HEK293 (cell line): ENCODE measurements around the gene FILIP1L.

Experiments
- BCL11A ChIP-seq: fragments of 450-650 bp; formaldehyde crosslinking; IDR thresholded peaks from 2 replicates; pipeline ENCODE4 v1.5.1; 2016; ENCODE audit warnings: low read depth, missing biosample characterization, missing genetic modification characterization
- FEZF1 ChIP-seq: fragments of 450-650 bp; formaldehyde crosslinking; IDR thresholded peaks from 2 replicates; pipeline ENCODE4 v1.5.1; 2016; ENCODE audit warnings: missing biosample characterization, missing genetic modification characterization
- IKZF3 ChIP-seq: fragments of 450-650 bp; IDR thresholded peaks from 2 replicates; pipeline ENCODE4 v1.5.0; 2018; ENCODE audit warnings: missing biosample characterization, mild to moderate bottlenecking, missing genetic modification characterization, moderate library complexity
- KLF8 ChIP-seq: fragments of 450-650 bp; formaldehyde crosslinking; IDR thresholded peaks from 2 replicates; pipeline ENCODE4 v1.5.1; 2016; ENCODE audit warnings: missing biosample characterization, missing genetic modification characterization
- MYNN ChIP-seq: fragments of 450-650 bp; formaldehyde crosslinking; IDR thresholded peaks from 2 replicates; pipeline ENCODE4 v1.5.1; 2016; ENCODE audit warnings: missing biosample characterization, missing genetic modification characterization, borderline replicate concordance
- SP2 ChIP-seq: fragments of 450-650 bp; formaldehyde crosslinking; IDR thresholded peaks from 2 replicates; pipeline ENCODE4 v1.5.1; 2016; ENCODE audit warnings: missing biosample characterization, missing genetic modification characterization
- SP7 ChIP-seq: fragments of 450-650 bp; formaldehyde crosslinking; IDR thresholded peaks from 2 replicates; pipeline ENCODE4 v1.5.1; 2016; ENCODE audit warnings: missing biosample characterization, missing genetic modification characterization
- ZEB2 ChIP-seq: fragments of 450-650 bp; formaldehyde crosslinking; IDR thresholded peaks from 2 replicates; pipeline ENCODE4 v1.5.1; 2016; ENCODE audit warnings: missing biosample characterization, missing genetic modification characterization
- ZFHX2 ChIP-seq: fragments of 450-650 bp; formaldehyde crosslinking; conservative IDR thresholded peaks from 2 replicates; pipeline ENCODE4 v1.5.1; 2016; ENCODE audit warnings: missing biosample characterization, missing genetic modification characterization
- ZFP3 ChIP-seq: fragments of 450-650 bp; formaldehyde crosslinking; IDR thresholded peaks from 2 replicates; pipeline ENCODE4 v1.5.1; 2016; ENCODE audit warnings: low read depth, missing biosample characterization, missing genetic modification characterization
- ZNF114 ChIP-seq: fragments of 450-650 bp; formaldehyde crosslinking; IDR thresholded peaks from 2 replicates; pipeline ENCODE4 v1.5.0; 2017; ENCODE audit warnings: missing biosample characterization, missing genetic modification characterization
- ZNF174 ChIP-seq: fragments of 450-650 bp; formaldehyde crosslinking; IDR thresholded peaks from 2 replicates; pipeline ENCODE4 v1.5.0; 2017; ENCODE audit warnings: missing biosample characterization, mild to moderate bottlenecking, missing genetic modification characterization
- ZNF19 ChIP-seq: fragments of 450-650 bp; formaldehyde crosslinking; IDR thresholded peaks from 2 replicates; pipeline ENCODE4; 2016; ENCODE audit warnings: missing biosample characterization, missing genetic modification characterization, low read depth
- ZNF2 ChIP-seq: fragments of 450-650 bp; formaldehyde crosslinking; IDR thresholded peaks from 2 replicates; pipeline ENCODE4 v1.5.1; 2016; ENCODE audit warnings: missing biosample characterization, missing genetic modification characterization
- ZNF211 ChIP-seq: fragments of 450-650 bp; formaldehyde crosslinking; IDR thresholded peaks from 2 replicates; pipeline ENCODE4 v1.5.1; 2016; ENCODE audit warnings: low read depth, missing biosample characterization, missing genetic modification characterization
- ZNF341 ChIP-seq: fragments of 450-650 bp; formaldehyde crosslinking; IDR thresholded peaks from 2 replicates; pipeline ENCODE4; 2016; ENCODE audit warnings: low read depth, missing biosample characterization, missing genetic modification characterization
- ZNF350 ChIP-seq: fragments of 450-650 bp; formaldehyde crosslinking; IDR thresholded peaks from 2 replicates; pipeline ENCODE4 v1.5.0; 2017; ENCODE audit warnings: missing biosample characterization, mild to moderate bottlenecking, missing genetic modification characterization
- ZNF394 ChIP-seq: fragments of 450-650 bp; formaldehyde crosslinking; IDR thresholded peaks from 2 replicates; pipeline ENCODE4 v1.5.1; 2016; ENCODE audit warnings: missing biosample characterization, missing genetic modification characterization, mild to moderate bottlenecking, moderate library complexity, borderline replicate concordance
- ZNF571 ChIP-seq: fragments of 450-650 bp; formaldehyde crosslinking; IDR thresholded peaks from 2 replicates; pipeline ENCODE4 v1.5.0; 2017; ENCODE audit warnings: missing biosample characterization, missing genetic modification characterization
- ZNF621 ChIP-seq: fragments of 450-650 bp; formaldehyde crosslinking; IDR thresholded peaks from 2 replicates; pipeline ENCODE4 v1.5.1; 2017; ENCODE audit warnings: missing biosample characterization, missing genetic modification characterization
- ZNF626 ChIP-seq: fragments of 450-650 bp; sonication (Bioruptor Pico); formaldehyde crosslinking; IDR thresholded peaks from 2 replicates; pipeline ENCODE4 v1.5.1; 2018; ENCODE audit warnings: missing biosample characterization, missing genetic modification characterization, inconsistent platforms
- ZNF830 ChIP-seq: fragments of 450-650 bp; IDR thresholded peaks from 2 replicates; pipeline ENCODE4 v1.5.0; 2018; ENCODE audit warnings: missing biosample characterization, missing genetic modification characterization, low read depth, mild to moderate bottlenecking, moderate library complexity
- ZSCAN16 ChIP-seq: fragments of 450-650 bp; formaldehyde crosslinking; IDR thresholded peaks from 2 replicates; pipeline ENCODE4 v1.5.1; 2016; ENCODE audit warnings: missing biosample characterization, missing genetic modification characterization
- TF ChIP-seq, protein P1 (sequence below): fragments of 450-650 bp; formaldehyde crosslinking; IDR thresholded peaks from 2 replicates; pipeline ENCODE4 v1.5.1; 2016; ENCODE audit warnings: missing biosample characterization, missing genetic modification characterization, borderline replicate concordance
- TF ChIP-seq, protein P2 (sequence below): fragments of 450-650 bp; formaldehyde crosslinking; IDR thresholded peaks from 2 replicates; pipeline ENCODE4 v1.5.1; 2016; ENCODE audit warnings: missing biosample characterization, missing genetic modification characterization
- TF ChIP-seq, protein P3 (sequence below): fragments of 450-650 bp; formaldehyde crosslinking; IDR thresholded peaks from 2 replicates; pipeline ENCODE4 v1.5.1; 2016; ENCODE audit warnings: missing biosample characterization, missing genetic modification characterization
- TF ChIP-seq, protein P4 (sequence below): fragments of 450-650 bp; formaldehyde crosslinking; IDR thresholded peaks from 2 replicates; pipeline ENCODE4 v1.5.1; 2016; ENCODE audit warnings: missing biosample characterization, missing genetic modification characterization

The FILIP1L gene

DNA sequence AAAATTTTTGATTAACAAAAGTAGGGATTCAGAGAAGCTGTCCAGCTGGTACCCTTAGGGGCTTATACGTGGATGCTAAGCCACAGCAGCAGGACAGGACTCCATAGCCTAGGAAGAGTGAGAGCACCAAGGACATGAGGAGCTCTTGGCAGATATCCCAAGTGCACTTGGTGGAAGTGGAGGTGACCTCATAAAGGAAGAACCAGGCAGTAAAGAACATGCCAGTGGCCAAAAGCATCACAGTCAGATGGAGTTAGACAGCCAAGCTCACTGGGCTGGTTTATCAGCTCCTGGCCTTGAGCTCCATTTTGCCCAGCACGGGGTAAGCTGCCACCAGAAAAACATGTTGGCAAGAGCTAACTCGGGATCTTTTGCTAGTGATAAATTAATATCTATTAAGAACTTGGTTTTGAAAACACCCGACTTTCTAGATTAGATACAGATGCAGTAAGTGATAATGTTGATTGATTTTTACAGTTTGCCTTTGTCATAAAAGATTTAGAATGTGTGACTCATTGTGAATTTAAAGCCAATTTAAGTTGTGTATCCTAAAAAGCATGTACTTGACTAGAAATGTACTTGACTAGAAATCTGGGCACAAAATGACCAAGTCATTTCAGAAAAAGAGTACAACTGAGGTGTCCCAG is 188.6 kb downstream of the FILIP1L start (continued):
- 0 out of 2 replicates have a peak, but pooled peaks have one; percentile 24 for TF ChIP-seq BCL11A (tag by site-specific recombination)
- TF ChIP-seq ZNF626, result no peak
- peak; percentile 41; the same call in 1 of the 2 replicates for TF ChIP-seq ZNF394 (tag by site-specific recombination)
- peak; percentile 44 for TF ChIP-seq FEZF1 (tag by site-specific recombination)
- 0 out of 2 replicates have a peak, but pooled peaks have one; percentile 16 for TF ChIP-seq ZNF2 (tag by site-specific recombination)
- no peak for TF ChIP-seq ZNF211 (tag by site-specific recombination)
- TF ChIP-seq ZNF174 (tag by site-specific recombination), result no peak
- TF ChIP-seq ZFP3 (tag by site-specific recombination), result no peak
- TF ChIP-seq IKZF3 (tag by site-specific recombination), result peak; percentile 56; the same call in 1 of the 2 replicates
- TF ChIP-seq, protein P1, sequence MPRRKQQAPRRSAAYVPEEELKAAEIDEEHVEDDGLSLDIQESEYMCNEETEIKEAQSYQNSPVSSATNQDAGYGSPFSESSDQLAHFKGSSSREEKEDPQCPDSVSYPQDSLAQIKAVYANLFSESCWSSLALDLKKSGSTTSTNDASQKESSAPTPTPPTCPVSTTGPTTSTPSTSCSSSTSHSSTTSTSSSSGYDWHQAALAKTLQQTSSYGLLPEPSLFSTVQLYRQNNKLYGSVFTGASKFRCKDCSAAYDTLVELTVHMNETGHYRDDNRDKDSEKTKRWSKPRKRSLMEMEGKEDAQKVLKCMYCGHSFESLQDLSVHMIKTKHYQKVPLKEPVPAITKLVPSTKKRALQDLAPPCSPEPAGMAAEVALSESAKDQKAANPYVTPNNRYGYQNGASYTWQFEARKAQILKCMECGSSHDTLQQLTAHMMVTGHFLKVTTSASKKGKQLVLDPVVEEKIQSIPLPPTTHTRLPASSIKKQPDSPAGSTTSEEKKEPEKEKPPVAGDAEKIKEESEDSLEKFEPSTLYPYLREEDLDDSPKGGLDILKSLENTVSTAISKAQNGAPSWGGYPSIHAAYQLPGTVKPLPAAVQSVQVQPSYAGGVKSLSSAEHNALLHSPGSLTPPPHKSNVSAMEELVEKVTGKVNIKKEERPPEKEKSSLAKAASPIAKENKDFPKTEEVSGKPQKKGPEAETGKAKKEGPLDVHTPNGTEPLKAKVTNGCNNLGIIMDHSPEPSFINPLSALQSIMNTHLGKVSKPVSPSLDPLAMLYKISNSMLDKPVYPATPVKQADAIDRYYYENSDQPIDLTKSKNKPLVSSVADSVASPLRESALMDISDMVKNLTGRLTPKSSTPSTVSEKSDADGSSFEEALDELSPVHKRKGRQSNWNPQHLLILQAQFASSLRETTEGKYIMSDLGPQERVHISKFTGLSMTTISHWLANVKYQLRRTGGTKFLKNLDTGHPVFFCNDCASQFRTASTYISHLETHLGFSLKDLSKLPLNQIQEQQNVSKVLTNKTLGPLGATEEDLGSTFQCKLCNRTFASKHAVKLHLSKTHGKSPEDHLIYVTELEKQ (tag by site-specific recombination), result peak; percentile 34; the same call in 1 of the 2 replicates
- no peak for TF ChIP-seq MYNN (tag by site-specific recombination)
- TF ChIP-seq, protein P2, sequence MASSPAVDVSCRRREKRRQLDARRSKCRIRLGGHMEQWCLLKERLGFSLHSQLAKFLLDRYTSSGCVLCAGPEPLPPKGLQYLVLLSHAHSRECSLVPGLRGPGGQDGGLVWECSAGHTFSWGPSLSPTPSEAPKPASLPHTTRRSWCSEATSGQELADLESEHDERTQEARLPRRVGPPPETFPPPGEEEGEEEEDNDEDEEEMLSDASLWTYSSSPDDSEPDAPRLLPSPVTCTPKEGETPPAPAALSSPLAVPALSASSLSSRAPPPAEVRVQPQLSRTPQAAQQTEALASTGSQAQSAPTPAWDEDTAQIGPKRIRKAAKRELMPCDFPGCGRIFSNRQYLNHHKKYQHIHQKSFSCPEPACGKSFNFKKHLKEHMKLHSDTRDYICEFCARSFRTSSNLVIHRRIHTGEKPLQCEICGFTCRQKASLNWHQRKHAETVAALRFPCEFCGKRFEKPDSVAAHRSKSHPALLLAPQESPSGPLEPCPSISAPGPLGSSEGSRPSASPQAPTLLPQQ (tag by site-specific recombination), result peak; percentile 22; the same call in 1 of the 2 replicates
- no peak for TF ChIP-seq SP2 (tag by site-specific recombination)
- TF ChIP-seq SP7 (tag by site-specific recombination), result peak; percentile 19; the same call in 1 of the 2 replicates
- no peak for TF ChIP-seq ZNF341 (tag by site-specific recombination)
- peak; percentile 29; the same call in 1 of the 2 replicates for TF ChIP-seq KLF8 (tag by site-specific recombination)
- TF ChIP-seq, protein P3, sequence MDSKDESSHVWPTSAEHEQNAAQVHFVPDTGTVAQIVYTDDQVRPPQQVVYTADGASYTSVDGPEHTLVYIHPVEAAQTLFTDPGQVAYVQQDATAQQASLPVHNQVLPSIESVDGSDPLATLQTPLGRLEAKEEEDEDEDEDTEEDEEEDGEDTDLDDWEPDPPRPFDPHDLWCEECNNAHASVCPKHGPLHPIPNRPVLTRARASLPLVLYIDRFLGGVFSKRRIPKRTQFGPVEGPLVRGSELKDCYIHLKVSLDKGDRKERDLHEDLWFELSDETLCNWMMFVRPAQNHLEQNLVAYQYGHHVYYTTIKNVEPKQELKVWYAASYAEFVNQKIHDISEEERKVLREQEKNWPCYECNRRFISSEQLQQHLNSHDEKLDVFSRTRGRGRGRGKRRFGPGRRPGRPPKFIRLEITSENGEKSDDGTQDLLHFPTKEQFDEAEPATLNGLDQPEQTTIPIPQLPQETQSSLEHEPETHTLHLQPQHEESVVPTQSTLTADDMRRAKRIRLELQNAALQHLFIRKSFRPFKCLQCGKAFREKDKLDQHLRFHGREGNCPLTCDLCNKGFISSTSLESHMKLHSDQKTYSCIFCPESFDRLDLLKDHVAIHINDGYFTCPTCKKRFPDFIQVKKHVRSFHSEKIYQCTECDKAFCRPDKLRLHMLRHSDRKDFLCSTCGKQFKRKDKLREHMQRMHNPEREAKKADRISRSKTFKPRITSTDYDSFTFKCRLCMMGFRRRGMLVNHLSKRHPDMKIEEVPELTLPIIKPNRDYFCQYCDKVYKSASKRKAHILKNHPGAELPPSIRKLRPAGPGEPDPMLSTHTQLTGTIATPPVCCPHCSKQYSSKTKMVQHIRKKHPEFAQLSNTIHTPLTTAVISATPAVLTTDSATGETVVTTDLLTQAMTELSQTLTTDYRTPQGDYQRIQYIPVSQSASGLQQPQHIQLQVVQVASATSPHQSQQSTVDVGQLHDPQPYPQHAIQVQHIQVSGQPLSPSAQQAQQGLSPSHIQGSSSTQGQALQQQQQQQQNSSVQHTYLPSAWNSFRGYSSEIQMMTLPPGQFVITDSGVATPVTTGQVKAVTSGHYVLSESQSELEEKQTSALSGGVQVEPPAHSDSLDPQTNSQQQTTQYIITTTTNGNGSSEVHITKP (tag by site-specific recombination), result peak; percentile 71; the same call in 1 of the 2 replicates
- TF ChIP-seq, protein P4, sequence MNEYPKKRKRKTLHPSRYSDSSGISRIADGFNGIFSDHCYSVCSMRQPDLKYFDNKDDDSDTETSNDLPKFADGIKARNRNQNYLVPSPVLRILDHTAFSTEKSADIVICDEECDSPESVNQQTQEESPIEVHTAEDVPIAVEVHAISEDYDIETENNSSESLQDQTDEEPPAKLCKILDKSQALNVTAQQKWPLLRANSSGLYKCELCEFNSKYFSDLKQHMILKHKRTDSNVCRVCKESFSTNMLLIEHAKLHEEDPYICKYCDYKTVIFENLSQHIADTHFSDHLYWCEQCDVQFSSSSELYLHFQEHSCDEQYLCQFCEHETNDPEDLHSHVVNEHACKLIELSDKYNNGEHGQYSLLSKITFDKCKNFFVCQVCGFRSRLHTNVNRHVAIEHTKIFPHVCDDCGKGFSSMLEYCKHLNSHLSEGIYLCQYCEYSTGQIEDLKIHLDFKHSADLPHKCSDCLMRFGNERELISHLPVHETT (tag by site-specific recombination), result peak; percentile 34; the same call in 1 of the 2 replicates
- TF ChIP-seq ZNF830, result no peak
- TF ChIP-seq ZEB2 (tag by site-specific recombination), result 0 out of 2 replicates have a peak, but pooled peaks have one; percentile 34
- no peak for TF ChIP-seq ZSCAN16 (tag by site-specific recombination)
- TF ChIP-seq ZNF621 (tag by site-specific recombination), result no peak
- TF ChIP-seq ZNF571 (tag by site-specific recombination), result no peak
- TF ChIP-seq ZNF114 (tag by site-specific recombination), result no peak
- TF ChIP-seq ZFHX2, result no peak
- no peak for TF ChIP-seq ZNF19 (tag by site-specific recombination)
- no peak for TF ChIP-seq ZNF350 (tag by site-specific recombination)
